IPS DF 4.7 (cell line): ENCODE measurements around the gene ADAMTS14.

Experiments used
- DNase-seq: peaks from one replicate; pipeline ENCODE4 v3.0.0-alpha.2; 2013; ENCODE audit warnings: low spot score; ENCODE audit errors: extremely low read depth

Gene ADAMTS14

DNA sequence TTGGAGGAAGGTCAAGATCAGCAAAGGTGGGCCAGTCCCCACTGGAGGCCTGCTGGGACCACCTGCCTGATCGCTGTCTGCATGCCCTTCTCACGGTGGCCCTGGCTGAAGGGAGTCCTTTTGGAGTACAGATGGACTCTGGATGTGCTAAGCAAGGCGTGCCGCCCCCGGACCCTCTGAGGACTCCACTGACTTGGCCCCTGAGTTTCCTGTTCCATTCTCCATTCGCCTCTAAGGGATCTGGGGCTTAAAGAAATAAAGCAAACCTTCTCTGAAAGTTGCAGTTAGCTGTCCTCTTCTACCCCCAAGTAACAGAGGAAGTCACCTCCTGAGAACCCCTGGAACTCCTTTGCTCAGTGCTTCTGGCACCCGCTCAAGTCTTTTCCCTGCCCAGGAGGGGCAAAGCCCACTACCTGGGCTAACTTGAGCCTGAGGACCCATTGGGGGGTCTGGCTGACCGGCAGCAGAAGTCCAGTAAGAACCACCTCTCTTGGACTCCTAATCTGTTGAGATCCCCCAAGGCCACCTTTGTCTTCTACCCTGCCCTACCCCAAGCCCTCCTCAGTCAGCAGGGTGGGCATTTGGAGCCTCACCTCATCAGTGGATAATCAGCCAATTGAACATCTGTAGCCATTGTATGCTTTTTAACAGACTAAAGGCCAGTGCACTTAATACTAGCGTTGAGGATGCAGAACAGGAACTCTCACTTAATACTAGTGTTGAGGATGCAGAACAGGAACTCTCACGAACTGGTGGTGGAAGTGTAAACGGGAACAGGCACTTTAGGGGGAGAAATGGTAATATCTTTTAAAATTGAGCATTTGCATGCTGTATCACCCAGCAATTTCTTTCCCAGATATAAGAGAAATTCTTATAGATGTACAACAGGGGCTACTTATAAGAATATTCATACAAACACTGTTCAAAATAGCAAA is 110.7 kb downstream of the ADAMTS14 start:
- DNase-seq: no peak

DNA sequence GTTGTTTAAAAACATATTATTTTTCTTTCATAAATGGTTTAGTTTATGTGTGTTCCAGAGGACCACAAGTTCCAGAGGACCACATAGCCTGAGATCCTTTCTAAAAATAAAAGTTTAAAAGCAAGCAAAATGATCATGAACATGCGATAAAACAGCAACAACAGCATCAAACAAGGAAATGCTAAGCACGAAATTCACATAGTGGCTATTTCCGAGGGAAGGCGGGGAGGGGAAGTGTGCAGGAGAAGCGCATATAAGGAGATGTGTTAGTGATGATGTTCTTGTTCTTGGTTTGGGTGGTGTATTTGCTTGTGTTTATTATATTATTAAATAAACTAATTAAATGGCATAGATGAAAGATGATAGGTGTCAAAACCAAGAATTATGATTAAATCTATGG is 111.7 kb downstream of the ADAMTS14 start:
- no peak for DNase-seq

DNA sequence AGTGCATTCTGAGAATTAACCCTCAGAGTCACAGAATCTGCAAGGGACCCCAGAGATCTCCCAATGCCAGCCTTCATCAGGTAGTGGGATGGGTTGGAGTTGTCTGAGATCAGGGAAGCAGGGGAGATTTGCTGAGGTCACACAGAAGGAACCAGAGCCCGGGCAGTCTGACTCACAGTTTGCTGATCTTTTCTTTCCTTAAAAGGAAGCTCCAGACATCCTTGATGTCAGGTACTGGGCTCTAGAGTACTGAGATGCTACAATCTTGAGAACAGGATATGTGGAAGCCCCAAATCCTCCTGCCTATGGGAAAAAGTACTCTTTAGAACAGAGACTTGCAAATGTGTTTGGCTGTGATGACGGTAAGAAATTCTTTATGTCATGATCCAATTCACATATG is 112.2 kb downstream of the ADAMTS14 start:
- DNase-seq: no peak

DNA sequence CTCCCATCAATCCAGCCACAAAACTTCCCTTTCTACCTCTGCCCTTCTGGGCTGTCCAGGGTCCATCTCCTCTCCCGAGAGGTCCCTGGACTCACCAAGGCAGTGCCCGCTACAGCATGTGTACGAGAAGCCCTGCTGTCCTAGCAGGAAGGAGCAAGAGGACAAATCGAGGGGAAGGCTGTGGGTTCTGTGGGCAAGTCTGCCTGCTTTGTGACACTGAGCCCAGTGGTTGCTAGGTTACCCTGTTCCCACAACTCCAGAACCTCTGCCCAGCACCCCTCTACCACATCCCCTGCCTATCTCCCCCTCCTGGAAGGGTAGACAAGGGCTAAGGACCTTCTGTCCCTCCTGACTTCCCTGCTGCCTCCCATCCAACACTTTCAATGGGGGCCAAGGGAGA is 112.9 kb downstream of the ADAMTS14 start, which contains the start of gene TBATA:
TBATA (minus strand) TSS at position 188 of the 400 bp plus-strand sequence. CDS start 1,998 bp downstream, outside the sequence.
- DNase-seq: no peak

DNA sequence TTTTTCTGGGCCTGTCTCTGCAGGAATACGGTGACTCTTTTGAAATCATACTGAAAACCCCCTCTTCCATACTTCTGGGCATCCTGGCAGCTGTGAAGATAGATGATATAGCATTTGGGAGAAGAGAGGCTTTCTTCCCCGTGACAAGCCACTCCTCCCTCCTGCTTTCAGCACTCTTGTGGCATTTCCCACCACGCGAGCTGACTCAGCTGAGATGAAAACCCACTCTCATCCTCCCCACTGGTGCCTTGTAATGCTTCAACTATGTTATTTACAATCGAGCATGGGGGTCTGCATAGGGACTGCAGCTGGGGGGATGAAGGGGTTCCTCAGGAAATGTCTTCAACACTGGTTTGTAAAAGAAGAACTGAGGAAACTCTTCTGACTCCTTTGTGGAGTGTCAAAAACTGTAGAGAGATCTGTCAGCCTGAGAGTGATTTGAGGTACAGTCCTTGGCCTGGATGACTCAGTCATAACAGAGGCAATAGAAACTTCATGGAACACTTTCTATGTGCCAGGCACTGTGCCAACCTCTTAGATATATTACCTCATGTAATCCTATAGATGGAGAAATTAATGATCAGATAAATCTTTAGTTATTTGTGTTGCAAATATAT is 114.6 kb downstream of the ADAMTS14 start:
- no peak for DNase-seq

DNA sequence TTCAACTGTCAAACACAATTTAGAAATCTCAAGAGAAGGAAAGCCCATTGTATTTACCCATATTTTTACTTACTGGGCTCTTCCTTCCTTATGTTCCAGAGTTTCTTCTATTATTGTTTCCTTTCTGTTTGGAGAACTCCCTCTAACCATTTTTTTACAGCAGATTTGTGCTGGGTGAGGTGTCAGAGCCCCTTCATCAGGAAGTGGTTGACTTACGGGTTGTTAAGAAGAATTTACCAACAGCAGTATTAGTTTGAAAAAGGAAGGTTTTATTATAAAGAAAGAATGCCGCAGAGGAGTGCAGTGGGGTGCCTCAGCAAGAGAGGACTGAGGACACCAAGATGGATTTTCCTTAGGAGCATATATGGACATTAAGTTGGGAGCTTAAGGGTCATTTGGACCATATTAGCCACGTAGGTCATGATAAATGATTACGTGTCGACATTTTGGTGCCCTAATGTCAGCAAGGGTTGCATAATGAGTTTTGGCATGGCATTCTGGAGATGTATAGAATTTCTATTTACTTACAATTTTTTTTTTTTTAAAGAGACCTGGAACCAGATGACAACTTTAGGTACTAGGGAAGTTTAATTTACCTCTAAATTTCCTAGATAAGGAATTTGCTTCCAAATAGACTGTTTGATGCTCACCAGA is 119.2 kb downstream of the ADAMTS14 start:
- no peak for DNase-seq

DNA sequence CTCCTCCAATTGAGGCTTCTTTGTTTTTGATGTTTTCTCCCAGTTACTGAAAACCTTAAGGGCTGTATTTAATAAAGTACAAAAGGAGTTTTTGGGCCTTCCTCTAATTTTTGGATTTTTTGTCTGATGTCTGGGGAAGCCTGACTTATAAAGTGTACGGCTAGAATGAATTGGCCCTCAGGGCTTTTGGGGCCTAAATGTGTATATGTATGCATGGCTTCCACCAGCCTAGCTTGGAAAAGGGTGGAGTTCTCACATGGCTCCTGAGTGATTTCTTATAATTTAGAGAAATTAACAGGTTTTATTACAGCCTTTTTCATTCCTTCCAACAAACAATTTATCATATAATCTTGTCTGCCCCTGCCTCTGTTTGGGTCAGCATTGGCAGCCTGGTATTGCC is 123.3 kb downstream of the ADAMTS14 start:
- no peak for DNase-seq

DNA sequence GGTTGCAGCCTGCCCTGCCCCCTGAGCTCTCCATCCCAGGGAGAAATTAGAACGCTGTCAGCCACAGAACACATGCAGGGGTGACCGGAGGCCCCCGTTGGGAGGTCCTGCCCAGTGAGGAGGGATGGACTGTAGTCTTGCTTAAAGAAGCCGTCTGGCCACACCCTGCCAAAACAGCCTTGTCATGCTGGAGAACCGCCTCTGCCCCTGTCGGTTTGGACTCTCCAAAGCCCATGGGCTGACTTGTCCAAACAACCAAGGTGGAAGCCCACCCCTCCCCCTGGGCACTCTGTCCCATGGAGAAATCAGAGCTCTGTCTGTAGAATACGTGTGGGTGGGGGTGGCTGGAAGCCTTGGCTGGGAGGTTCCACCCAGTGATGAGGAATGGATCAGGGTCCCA is 125.5 kb downstream of the ADAMTS14 start:
- no peak for DNase-seq

DNA sequence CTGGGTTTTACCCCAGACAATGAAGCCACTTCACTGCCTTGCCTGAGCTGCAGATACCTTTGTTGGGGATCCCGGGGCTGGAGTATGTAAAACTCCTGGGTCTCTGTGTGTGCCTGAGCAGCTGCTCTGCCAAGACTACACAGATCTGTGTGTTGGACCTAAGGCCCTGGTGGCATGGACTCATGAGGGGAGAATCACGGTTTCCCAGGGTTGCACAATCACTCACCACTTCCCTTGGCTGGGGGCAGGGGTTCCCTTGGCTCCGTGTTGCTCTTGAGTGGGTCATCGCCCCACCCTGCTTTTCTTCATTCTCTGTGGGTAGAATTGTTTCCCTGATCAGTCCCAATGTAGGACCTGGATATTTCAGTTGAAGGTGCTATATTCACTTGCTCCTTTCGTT is 126.8 kb downstream of the ADAMTS14 start:
- no peak for DNase-seq

DNA sequence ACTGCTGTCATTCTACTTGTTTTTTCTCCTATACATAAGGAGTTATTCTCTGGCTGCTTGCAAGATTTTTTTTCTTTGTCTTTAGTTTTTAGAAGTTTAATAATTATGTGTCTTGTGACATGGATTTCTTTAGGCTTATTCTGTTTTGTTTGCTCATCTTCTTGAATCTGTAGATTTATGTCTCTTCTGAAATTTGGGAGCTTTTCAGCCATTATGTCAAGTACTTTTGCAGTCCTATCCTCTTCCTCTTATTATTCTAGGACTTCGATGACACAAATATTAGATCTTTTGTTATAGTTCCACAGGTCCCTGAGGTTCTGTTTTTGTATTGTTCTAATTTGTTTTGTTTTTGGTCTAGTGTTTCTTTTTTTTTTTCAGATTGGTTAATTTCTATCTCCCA is 129.5 kb downstream of the ADAMTS14 start:
- DNase-seq: no peak

DNA sequence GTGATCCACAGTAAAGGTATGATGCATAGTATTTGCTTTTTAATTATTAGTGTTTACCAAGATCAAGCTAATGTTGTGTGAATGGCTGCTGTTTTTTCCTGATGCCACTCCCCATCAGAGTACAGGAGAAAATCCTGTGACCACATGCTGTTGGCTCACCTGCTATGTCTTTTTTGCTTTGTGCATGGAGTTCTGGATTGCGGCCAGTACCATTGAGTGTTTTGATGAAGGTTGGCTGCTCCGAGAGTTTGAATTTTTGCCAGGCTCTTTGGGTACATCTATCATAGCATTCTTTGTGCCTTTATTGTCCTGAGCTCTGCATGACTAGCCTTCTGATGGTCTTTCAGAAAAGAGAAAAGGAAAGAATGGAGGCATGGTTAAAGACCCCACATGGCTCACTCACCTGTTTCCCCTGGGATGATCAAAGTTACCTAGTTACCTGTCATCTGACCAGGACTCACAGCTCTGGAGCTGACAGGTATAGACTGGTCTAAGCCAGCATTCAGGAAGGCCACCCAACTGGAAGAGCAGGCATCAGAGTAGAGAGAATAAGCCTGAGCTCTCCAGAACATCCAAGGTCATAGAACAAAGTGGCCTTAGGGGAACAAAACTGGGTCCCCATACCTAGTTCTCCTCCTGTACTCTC is 131.6 kb downstream of the ADAMTS14 start:
- DNase-seq: no peak

DNA sequence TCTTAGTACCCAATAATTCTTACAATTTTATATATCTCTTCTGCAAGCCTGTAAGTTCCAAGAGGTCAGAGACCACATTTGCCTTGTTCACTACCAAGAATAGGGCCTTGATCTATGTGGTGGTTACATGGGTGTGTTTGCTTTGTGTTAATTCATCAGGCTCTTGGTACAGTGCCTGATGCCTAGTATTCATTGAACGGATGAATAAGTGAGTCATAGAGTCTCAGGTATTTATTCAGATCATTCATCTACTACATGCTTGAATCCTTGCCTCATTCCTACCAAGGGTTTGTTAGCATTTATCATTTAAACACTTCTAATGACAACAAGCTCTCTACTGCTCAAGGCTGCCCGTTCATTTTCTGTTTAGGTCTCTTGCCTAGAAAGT is 132.1 kb downstream of the ADAMTS14 start:
- no peak for DNase-seq

DNA sequence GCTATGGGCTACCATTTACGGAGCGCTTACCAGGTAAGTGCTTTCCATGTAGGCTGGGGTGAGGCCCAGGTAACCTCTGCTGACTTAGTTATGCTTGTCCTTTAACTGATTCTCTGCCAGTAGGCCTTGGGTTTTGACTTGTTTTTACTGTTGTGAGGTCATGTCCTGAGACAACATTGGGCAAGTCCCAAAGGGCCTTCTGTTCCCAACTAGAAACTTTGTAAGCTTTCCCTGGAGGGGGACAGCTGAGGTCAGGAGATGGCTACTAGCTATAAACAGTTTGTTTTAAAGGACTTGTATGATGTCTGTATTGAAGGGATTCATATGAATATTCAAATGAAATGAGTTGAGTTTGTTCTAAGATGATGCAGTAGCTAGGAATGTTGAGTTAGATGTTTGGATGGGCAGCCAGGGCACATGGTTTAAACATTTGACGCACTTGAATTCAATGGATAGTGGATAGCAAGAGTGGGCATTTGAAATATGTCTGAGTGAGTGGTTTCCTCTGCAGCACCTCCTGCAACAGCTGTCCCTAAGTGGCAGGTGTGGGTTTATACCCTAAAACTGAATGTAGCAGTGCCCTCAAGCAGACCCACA is 133.4 kb downstream of the ADAMTS14 start:
- no peak for DNase-seq

DNA sequence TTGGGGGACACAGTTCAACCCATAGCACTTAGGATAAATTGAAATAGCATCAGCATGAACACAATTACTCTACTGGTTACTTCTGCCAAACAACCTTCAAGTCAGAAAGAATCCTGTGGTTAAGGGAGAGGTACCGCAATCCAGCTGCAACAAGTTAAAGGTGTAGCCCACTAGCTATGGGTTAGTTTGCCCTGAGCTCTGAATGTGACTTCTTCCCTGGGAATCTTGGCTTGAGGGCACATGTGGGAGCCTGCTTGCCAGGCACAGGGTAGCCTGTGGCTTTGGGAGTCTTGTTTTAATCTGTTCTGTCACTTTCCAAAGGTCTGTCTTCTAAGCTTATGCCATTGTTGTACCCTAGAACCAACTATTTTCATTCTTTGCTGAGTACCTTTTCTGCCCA is 134.5 kb downstream of the ADAMTS14 start:
- DNase-seq: no peak

DNA sequence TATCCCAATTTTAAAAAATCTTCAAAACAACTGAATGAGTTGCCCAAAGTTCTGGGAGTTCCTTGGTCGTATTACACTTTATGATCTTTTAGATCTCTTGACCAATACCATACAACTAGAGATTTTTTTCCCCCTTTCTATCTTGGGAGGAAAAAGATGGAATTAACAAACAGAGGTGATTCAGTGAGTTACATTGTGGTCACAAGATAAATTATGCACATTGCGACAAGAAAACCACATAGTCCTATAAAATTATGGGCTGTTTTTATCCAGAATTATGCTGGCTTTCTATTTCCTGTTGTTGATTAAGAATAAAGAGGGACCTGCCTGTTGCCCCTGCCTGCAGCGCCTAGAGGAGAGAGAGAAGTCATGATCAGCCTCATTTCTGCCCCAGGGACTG is 135.2 kb downstream of the ADAMTS14 start:
- no peak for DNase-seq

DNA sequence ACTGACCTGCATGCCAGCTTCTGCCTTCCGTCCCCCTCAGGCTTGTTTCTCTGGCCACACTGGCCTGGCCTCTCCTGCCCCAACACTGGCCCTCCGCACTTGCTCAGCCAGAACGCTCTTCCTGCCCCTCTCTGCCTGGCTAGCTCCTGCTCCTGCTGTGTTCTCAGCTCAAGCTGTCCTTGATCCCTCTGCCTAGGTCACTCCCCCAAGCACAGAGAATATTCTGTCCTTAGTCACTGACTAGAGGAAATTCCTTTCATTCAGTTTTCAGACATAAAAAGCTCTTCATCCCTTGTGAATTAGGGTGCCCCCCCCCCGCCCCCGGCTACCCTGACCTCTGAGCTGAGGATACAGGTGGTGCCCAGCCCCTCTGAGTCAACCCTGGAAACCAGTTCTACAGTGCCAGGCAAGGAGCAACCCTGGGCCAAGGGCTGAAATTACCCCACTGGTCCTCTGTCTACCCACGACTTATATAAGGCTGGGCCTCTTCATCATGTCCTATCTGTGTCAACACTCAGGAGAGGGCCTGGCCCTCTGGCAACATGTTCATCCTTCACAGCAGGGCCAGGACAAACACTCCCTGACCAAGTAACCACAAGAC is 136.8 kb downstream of the ADAMTS14 start:
- no peak for DNase-seq

DNA sequence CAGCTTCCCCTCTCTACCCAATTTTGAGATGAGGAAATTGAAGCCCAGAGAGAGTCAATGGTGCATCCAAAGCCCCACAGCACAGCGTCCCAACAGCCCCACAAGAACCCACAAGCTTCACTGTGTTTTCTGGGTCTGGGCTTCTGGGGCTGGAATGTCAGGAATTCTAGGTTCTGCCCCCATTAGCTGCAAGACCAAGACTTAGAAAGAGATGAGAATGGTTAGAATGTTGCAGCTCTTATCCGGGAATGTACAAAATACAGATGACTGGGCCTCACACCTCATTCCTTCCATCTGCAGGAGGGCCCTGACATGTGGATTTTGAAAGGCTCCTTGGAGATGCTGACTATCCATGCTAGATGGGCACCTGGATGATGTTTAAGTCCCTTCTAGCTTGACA is 137.4 kb downstream of the ADAMTS14 start:
- DNase-seq: no peak

DNA sequence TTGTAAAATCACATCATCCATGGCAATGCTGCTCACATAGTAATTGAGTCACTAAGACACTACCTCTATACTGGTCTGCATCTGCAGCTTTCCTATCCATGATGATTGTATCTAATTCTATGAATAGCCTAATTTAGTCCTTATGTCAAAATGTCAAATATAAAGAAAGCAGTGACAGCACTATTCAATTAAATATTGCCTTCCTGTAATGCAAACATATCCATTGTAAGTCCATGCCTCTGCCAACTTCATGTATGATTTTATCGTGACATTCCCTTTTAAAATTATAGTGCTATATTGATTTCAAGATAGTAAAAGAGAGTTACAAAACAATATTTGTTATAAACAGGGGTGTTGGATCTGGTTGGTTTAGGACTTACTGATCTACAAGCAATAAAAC is 138.7 kb downstream of the ADAMTS14 start:
- DNase-seq: no peak

DNA sequence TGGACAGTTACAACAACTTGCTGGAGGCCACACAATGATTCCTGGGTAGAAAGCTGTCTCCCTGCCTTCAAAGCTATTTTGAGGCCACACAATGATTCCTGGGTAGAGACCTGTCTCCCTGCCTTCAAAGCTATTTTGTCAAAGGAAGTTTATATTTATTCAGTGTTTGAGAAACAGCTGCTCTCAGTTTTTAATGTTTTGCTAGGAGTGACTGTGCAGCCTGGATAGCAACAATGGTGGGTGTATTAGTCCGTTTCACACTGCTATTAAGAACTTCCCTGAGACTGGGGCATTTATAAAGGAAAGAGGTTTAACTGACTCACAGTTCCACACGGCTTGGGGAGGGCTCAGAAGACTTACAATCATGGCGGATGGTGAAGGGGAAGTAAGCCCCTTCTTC is 139.6 kb downstream of the ADAMTS14 start:
- DNase-seq: no peak
